Measurements from ENCODE around the gene ZNF791. TPM values are rescaled to one million over a fixed set of nuclear protein-coding genes. Genes with fewer than 3 reads are reported as not detected.

The ZNF791 gene
- total RNA-seq, 1 donor from 2014 or later = 6.9 TPM

Other genes starting within 250 kb of the ZNF791 start
- 0.21 TPM for gene ZNF442, start 245.2 kb upstream of the ZNF791 start, total RNA-seq
- gene ZNF799, start 209.6 kb upstream of the ZNF791 start, total RNA-seq = 3.1 TPM
- 4.0 TPM for gene ZNF443, start 169.9 kb upstream of the ZNF791 start, total RNA-seq
- 3.4 TPM for gene ZNF709, start 126.1 kb upstream of the ZNF791 start, total RNA-seq
- gene ZNF564, start 59.4 kb upstream of the ZNF791 start, total RNA-seq = 2.6 TPM
- 27.8 TPM for gene ZNF490, start 107 bp upstream of the ZNF791 start, total RNA-seq
- 36.3 TPM for gene MAN2B1, start 55.8 kb downstream of the ZNF791 start, total RNA-seq
- gene WDR83, start 55.9 kb downstream of the ZNF791 start, total RNA-seq = 12.0 TPM
- 160 TPM for gene DHPS, start 71.0 kb downstream of the ZNF791 start, total RNA-seq
- gene GNG14, start 77.1 kb downstream of the ZNF791 start, total RNA-seq = not detected
- 7.6 TPM for gene FBXW9, start 85.7 kb downstream of the ZNF791 start, total RNA-seq
- 82.6 TPM for gene TNPO2, start 113.0 kb downstream of the ZNF791 start, total RNA-seq
- 338 TPM for gene TRIR, start 123.8 kb downstream of the ZNF791 start, total RNA-seq
- gene GET3, start 126.6 kb downstream of the ZNF791 start, total RNA-seq = 43.6 TPM
- gene BEST2, start 140.9 kb downstream of the ZNF791 start, total RNA-seq = not detected
- 58.5 TPM for gene HOOK2, start 164.6 kb downstream of the ZNF791 start, total RNA-seq
- gene JUNB, start 180.6 kb downstream of the ZNF791 start, total RNA-seq = 3,581 TPM
- 259 TPM for gene PRDX2, start 190.9 kb downstream of the ZNF791 start, total RNA-seq
- not detected for gene THSD8, start 191.1 kb downstream of the ZNF791 start, total RNA-seq
- gene RNASEH2A, start 195.7 kb downstream of the ZNF791 start, total RNA-seq = 3.4 TPM
- not detected for gene RTBDN, start 223.7 kb downstream of the ZNF791 start, total RNA-seq
- 2.0 TPM for gene MAST1, start 227.6 kb downstream of the ZNF791 start, total RNA-seq